ENCODE results near the gene EPHB1.

The EPHB1 gene

GRCh38 chr3:134864636-134865035 lies 69.6 kb downstream of the EPHB1 start:
- TF ChIP-seq ZFX (IDR thresholded peaks at IDR 0.05) (no peak), CTCF (conservative IDR thresholded peaks at IDR 0.05) (no peak)
- no peak overlapping the region for H3K27ac ChIP-seq

GRCh38 chr3:134867277-134867676 lies 72.2 kb downstream of the EPHB1 start:
- no peak overlapping the region for H3K27ac ChIP-seq
- TF ChIP-seq CTCF (conservative IDR thresholded peaks at IDR 0.05), result no peak

GRCh38 chr3:134869153-134869726 lies 74.2 kb downstream of the EPHB1 start:
- TF ChIP-seq ZFX (IDR thresholded peaks at IDR 0.05) (no peak), CTCF (conservative IDR thresholded peaks at IDR 0.05) (no peak)
- no peak overlapping the region for H3K27ac ChIP-seq

- no peak overlapping the region for H3K27ac ChIP-seq
- TF ChIP-seq ZFX (IDR thresholded peaks at IDR 0.05) (no peak), CTCF (conservative IDR thresholded peaks at IDR 0.05) (no peak)
Observed at GRCh38 chr3:134871818-134872217, 76.8 kb downstream of the EPHB1 start.

GRCh38 chr3:134872440-134873388 lies 77.7 kb downstream of the EPHB1 start:
- TF ChIP-seq ZFX (IDR thresholded peaks at IDR 0.05), result no peak
- TF ChIP-seq CTCF (conservative IDR thresholded peaks at IDR 0.05), result no peak

GRCh38 chr3:134873789-134874188 lies 78.7 kb downstream of the EPHB1 start:
- TF ChIP-seq CTCF (conservative IDR thresholded peaks at IDR 0.05) (no peak), ZFX (IDR thresholded peaks at IDR 0.05) (no peak)
- H3K27ac ChIP-seq, result no peak overlapping the region

More at GRCh38 chr3:134872440-134873388, 77.7 kb downstream of the EPHB1 start:
- no peak overlapping the region for H3K27ac ChIP-seq

- no peak overlapping the region for H3K27ac ChIP-seq
- TF ChIP-seq ZFX (IDR thresholded peaks at IDR 0.05), result no peak
Observed at GRCh38 chr3:134874737-134875413, 79.8 kb downstream of the EPHB1 start.

All from C4-2B (cell line).